Measurements from ENCODE around the gene LRIT2.
A peak's percentile ranks its signal among the peaks of the same experiment; 100 is the strongest.

The LRIT2 gene

DNA sequence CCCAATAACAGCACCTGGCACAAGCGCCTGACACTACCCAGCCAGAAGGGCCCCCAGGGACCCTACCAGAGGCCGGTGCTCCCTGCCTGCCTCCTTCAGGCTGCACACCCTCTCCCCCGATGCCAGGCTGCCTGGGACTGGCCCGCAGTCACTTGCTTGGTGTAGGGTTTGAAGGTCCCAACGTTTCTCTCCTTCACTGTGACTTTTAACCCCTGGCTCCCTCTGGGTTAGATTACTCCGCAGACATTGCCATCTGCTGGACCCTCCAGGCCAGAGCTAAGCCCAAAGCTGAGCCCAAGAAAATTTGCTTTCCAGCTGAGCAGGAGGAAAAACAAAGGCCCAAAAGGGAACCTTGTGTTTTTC lies 24.1 kb downstream of the LRIT2 start:
- H3K4me1 ChIP-seq (ENCODE audit: control extremely low read depth in 1 of 4, control insufficient read depth in 4 of 4, insufficient read depth in 4 of 4, low read length in 3 of 4), result no peaks in the 10 kb centered on the region
- DNase-seq, result no peak
- peaks cover 0 to 35% (median 14%) of the 10 kb centered on the region in 5 experiments for H3K27me3 ChIP-seq (replicated peaks in 2 of 5; ENCODE audit: control insufficient read depth in 4 of 5, insufficient read depth in 5 of 5, low read length in 4 of 5)
- POLR2A ChIA-PET, result no interaction called here
- WGBS (ENCODE audit: insufficient coverage), result 100% methylated on average over 2 of the region's 6 CpGs
- no peak overlapping the region for H3K4me3 ChIP-seq (ENCODE audit: control insufficient read depth in 1 of 7, extremely low read depth in 1 of 7, insufficient read depth in 4 of 7, low read depth in 2 of 7, low read length in 6 of 7)
- CTCF ChIA-PET, result interaction anchor here (0.7 to 3.3 kb wide), 4 partner anchors 10 to 53 kb away, joined by 3 to 19 read pairs (median 4); no protein-coding TSS in a partner anchor
- H3K27ac ChIP-seq (ENCODE audit: insufficient read depth in 1 of 2, low read depth in 1 of 2, low read length in 2 of 2, poor library complexity in 1 of 2, severe bottlenecking in 2 of 2), result no peak overlapping the region
- H3K36me3 ChIP-seq (ENCODE audit: control insufficient read depth in 4 of 4, insufficient read depth in 4 of 4, low read length in 3 of 4), result no peaks in the 10 kb centered on the region
- no peaks in the 10 kb centered on the region for H3K9me3 ChIP-seq (ENCODE audit: control extremely low read depth in 1 of 5, control insufficient read depth in 4 of 5, insufficient read depth in 2 of 5, low read depth in 1 of 5, low read length in 4 of 5)

DNA sequence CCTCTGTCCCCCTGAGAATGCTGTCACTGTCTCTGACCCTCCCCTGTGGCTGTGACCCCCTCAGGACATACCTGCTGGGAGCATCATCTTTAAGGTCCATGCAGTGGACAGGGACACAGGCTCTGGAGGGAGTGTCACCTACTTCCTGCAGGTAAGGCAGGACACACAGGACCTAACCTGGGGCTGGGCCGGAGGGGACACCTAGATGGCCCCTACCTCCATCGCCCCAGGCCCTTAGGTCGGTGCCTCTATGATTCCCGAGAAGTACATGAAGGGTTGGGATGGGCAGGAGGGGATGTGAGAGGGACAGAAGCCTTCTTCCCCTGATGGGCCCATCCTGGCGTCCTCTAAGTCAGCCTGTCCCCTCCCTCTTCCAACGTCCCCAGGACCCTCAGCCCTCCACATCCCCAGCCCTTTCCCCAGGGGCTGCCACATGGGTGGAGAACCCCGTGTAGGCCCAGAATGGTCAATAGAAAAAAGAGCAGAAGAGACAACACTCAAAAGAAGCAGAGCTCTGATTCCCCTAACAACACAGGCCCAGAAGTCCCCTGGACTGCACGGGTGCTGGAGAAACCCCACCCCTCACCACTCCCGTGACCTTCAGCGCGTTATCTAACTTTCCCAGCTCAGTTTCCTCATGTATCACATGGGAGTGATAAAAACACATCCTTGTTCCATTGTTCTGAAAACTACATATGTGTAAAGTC lies 24.7 kb downstream of the LRIT2 start:
- Histone ChIP-seq H3K27me3 (replicated peaks in 2 of 5; ENCODE audit: control insufficient read depth in 4 of 5, insufficient read depth in 5 of 5, low read length in 4 of 5) (peaks cover 0 to 41% (median 19%) of the 10 kb centered on the region in 5 experiments), H3K4me1 (ENCODE audit: control extremely low read depth in 1 of 4, control insufficient read depth in 4 of 4, insufficient read depth in 4 of 4, low read length in 3 of 4) (no peaks in the 10 kb centered on the region), H3K36me3 (ENCODE audit: control insufficient read depth in 4 of 4, insufficient read depth in 4 of 4, low read length in 3 of 4) (no peaks in the 10 kb centered on the region), H3K27ac (ENCODE audit: insufficient read depth in 1 of 2, low read depth in 1 of 2, low read length in 2 of 2, poor library complexity in 1 of 2, severe bottlenecking in 2 of 2) (no peak overlapping the region), H3K9me3 (ENCODE audit: control extremely low read depth in 1 of 5, control insufficient read depth in 4 of 5, insufficient read depth in 2 of 5, low read depth in 1 of 5, low read length in 4 of 5) (no peaks in the 10 kb centered on the region), H3K4me3 (ENCODE audit: control insufficient read depth in 1 of 7, extremely low read depth in 1 of 7, insufficient read depth in 4 of 7, low read depth in 2 of 7, low read length in 6 of 7) (no peak overlapping the region)
- no peak for DNase-seq
- WGBS (ENCODE audit: insufficient coverage), result 89% methylated on average over 10 of the region's 11 CpGs
- CTCF ChIA-PET, result interaction anchor here (0.7 to 3.3 kb wide), 3 partner anchors 9 to 53 kb away, joined by 3 to 19 read pairs (median 5); no protein-coding TSS in a partner anchor
- POLR2A ChIA-PET, result no interaction called here

DNA sequence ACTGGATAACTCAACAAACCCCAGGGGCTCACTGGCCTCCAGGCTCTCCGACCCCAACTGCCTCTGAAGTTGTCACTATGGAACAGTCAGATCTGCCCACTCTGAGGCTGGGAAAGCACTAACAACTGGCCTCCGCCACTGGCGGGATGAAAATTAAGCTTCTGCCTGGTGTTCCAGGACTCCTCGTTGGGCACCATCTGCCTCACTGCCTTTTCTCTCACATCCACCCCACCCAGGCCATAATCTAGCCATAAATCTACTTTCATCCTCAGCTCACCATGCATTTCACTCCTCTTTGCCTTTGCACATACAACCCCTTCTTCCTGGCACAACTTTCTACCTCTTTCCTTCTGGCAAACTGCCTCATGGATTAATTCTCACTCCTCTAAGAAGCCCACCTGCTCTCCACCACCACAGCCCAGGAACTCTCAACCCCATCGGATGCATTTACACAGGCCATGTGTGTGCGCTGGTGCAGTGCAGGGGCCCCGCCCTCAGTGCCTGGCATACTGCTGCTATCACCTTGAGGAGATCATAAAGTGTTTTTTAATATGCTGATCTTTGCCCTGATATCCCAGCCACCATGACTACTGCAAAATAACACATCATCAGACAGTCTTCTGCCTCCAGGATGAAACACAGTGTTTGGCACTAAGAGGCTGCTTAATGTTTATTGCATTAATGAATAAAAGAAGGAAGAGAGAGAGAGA lies 27.0 kb downstream of the LRIT2 start:
- 91% methylated on average over 7 of the region's 7 CpGs for WGBS (ENCODE audit: insufficient coverage)
- peaks cover 0 to 16% (median 12%) of the 10 kb centered on the region in 4 experiments for H3K4me1 ChIP-seq (ENCODE audit: control extremely low read depth in 1 of 4, control insufficient read depth in 4 of 4, insufficient read depth in 4 of 4, low read length in 3 of 4)
- no peaks in the 10 kb centered on the region for H3K9me3 ChIP-seq (ENCODE audit: control extremely low read depth in 1 of 5, control insufficient read depth in 4 of 5, insufficient read depth in 2 of 5, low read depth in 1 of 5, low read length in 4 of 5)
- H3K27ac ChIP-seq (ENCODE audit: insufficient read depth in 1 of 2, low read depth in 1 of 2, low read length in 2 of 2, poor library complexity in 1 of 2, severe bottlenecking in 2 of 2), result no peak overlapping the region
- CTCF ChIA-PET, result interaction anchor here (1.2 kb wide), 1 partner anchor 9 kb away, joined by 3 read pairs; no protein-coding TSS in a partner anchor
- POLR2A ChIA-PET, result no interaction called here
- H3K4me3 ChIP-seq (ENCODE audit: control insufficient read depth in 1 of 7, extremely low read depth in 1 of 7, insufficient read depth in 4 of 7, low read depth in 2 of 7, low read length in 6 of 7), result no peak overlapping the region
- no peaks in the 10 kb centered on the region for H3K36me3 ChIP-seq (ENCODE audit: control insufficient read depth in 4 of 4, insufficient read depth in 4 of 4, low read length in 3 of 4)
- peaks cover 4 to 64% (median 33%) of the 10 kb centered on the region in 5 experiments for H3K27me3 ChIP-seq (replicated peaks in 2 of 5; ENCODE audit: control insufficient read depth in 4 of 5, insufficient read depth in 5 of 5, low read length in 4 of 5)
- DNase-seq, result no peak

DNA sequence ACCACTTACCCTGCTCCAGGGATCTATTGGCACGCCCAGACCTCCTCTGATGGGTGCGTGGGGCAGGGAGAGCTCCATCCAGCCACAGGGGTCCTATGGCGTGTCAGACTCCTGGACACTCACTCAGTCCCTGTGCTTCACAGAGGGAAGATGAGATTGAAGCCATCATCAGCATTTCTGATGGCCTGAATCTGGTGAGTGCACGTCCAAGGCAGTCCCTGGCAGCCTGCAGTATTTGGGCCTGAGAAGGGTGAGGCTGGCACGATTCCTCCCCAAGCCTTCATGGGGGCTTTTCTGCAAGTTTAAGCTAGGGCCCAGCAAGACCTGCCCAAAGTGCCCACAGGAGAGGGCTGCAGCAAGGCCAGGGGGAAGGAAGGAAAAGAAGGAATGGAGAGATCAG lies 27.7 kb downstream of the LRIT2 start:
- CTCF ChIA-PET, result interaction anchor here (1.2 kb wide), 1 partner anchor 10 kb away, joined by 3 read pairs; no protein-coding TSS in a partner anchor
- WGBS (ENCODE audit: insufficient coverage), result 96% methylated on average over 5 of the region's 5 CpGs
- Histone ChIP-seq H3K4me3 (ENCODE audit: control insufficient read depth in 1 of 7, extremely low read depth in 1 of 7, insufficient read depth in 4 of 7, low read depth in 2 of 7, low read length in 6 of 7) (no peak overlapping the region), H3K27ac (ENCODE audit: insufficient read depth in 1 of 2, low read depth in 1 of 2, low read length in 2 of 2, poor library complexity in 1 of 2, severe bottlenecking in 2 of 2) (no peak overlapping the region), H3K9me3 (ENCODE audit: control extremely low read depth in 1 of 5, control insufficient read depth in 4 of 5, insufficient read depth in 2 of 5, low read depth in 1 of 5, low read length in 4 of 5) (no peaks in the 10 kb centered on the region), H3K4me1 (ENCODE audit: control extremely low read depth in 1 of 4, control insufficient read depth in 4 of 4, insufficient read depth in 4 of 4, low read length in 3 of 4) (peaks cover 0 to 16% (median 12%) of the 10 kb centered on the region in 4 experiments), H3K36me3 (ENCODE audit: control insufficient read depth in 4 of 4, insufficient read depth in 4 of 4, low read length in 3 of 4) (no peaks in the 10 kb centered on the region), H3K27me3 (replicated peaks in 2 of 5; ENCODE audit: control insufficient read depth in 4 of 5, insufficient read depth in 5 of 5, low read length in 4 of 5) (peaks cover 5 to 71% (median 33%) of the 10 kb centered on the region in 5 experiments)
- DNase-seq, result no peak
- POLR2A ChIA-PET, result no interaction called here

DNA sequence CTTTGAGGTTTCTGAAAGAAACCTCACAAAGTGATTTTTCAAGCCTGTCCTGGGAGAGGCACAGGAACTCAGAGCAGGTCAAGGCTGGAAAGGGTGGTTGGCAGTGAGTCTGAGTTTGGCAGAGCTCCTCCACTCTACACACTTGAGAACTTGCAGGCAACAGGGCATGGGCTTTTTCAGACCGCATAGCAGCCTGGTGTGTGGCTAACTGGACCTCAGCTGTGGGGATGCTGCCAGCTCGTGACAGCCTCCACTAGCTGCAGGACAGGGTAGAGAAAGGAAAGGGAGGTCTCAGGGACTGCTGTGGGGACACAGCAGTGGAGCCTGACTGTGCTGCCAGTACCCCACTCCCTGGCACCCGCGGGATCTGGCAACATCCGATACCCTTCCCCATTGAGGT lies 28.4 kb downstream of the LRIT2 start:
- 83% methylated on average over 3 of the region's 5 CpGs for WGBS (ENCODE audit: insufficient coverage)
- DNase-seq, result no peak
- POLR2A ChIA-PET, result interaction anchor here (0.6 kb wide), 1 partner anchor 12 kb away, joined by 3 read pairs; no protein-coding TSS in a partner anchor

DNA sequence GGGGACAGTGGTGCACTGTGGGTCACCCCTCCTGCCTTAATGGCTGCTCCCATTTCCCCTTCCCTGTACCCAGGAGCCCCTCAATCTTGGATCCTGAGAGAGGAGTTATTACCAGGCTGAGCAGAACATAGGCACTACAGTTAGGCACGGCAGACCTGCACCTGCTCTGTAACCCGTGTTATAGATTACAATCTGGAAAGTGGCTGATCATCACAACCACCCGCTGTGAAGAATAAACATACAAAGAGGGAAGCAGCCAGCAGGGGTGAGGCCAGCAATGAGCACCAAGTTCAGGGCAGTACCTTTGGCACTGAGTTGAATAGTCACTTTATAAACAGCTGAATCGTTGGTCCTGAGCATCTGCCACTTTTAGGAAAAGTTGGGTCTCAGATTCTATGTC lies 29.3 kb downstream of the LRIT2 start:
- POLR2A ChIA-PET, result no interaction called here
- WGBS (ENCODE audit: insufficient coverage), result 24% methylated on average over 4 of the region's 4 CpGs
- CTCF ChIA-PET, result interaction anchor here (1.6 to 3.5 kb wide), 2 partner anchors 9 to 56 kb away, joined by 3 to 14 read pairs; no protein-coding TSS in a partner anchor
- Histone ChIP-seq H3K27me3 (replicated peaks in 2 of 5; ENCODE audit: control insufficient read depth in 4 of 5, insufficient read depth in 5 of 5, low read length in 4 of 5) (peaks cover 5 to 81% (median 37%) of the 10 kb centered on the region in 5 experiments), H3K4me3 (ENCODE audit: control insufficient read depth in 1 of 7, extremely low read depth in 1 of 7, insufficient read depth in 4 of 7, low read depth in 2 of 7, low read length in 6 of 7) (no peak overlapping the region), H3K4me1 (ENCODE audit: control extremely low read depth in 1 of 4, control insufficient read depth in 4 of 4, insufficient read depth in 4 of 4, low read length in 3 of 4) (peaks cover 0 to 16% (median 12%) of the 10 kb centered on the region in 4 experiments), H3K36me3 (ENCODE audit: control insufficient read depth in 4 of 4, insufficient read depth in 4 of 4, low read length in 3 of 4) (no peaks in the 10 kb centered on the region), H3K9me3 (ENCODE audit: control extremely low read depth in 1 of 5, control insufficient read depth in 4 of 5, insufficient read depth in 2 of 5, low read depth in 1 of 5, low read length in 4 of 5) (no peaks in the 10 kb centered on the region), H3K27ac (ENCODE audit: insufficient read depth in 1 of 2, low read depth in 1 of 2, low read length in 2 of 2, poor library complexity in 1 of 2, severe bottlenecking in 2 of 2) (no peak overlapping the region)
- DNase-seq, result peak in 2 of 3 donors; percentile 35 to 46

More for the DNA sequence above, 28.4 kb downstream of the LRIT2 start:
- Histone ChIP-seq H3K36me3 (ENCODE audit: control insufficient read depth in 4 of 4, insufficient read depth in 4 of 4, low read length in 3 of 4) (no peaks in the 10 kb centered on the region), H3K27me3 (replicated peaks in 2 of 5; ENCODE audit: control insufficient read depth in 4 of 5, insufficient read depth in 5 of 5, low read length in 4 of 5) (peaks cover 5 to 77% (median 33%) of the 10 kb centered on the region in 5 experiments), H3K9me3 (ENCODE audit: control extremely low read depth in 1 of 5, control insufficient read depth in 4 of 5, insufficient read depth in 2 of 5, low read depth in 1 of 5, low read length in 4 of 5) (no peaks in the 10 kb centered on the region), H3K4me1 (ENCODE audit: control extremely low read depth in 1 of 4, control insufficient read depth in 4 of 4, insufficient read depth in 4 of 4, low read length in 3 of 4) (peaks cover 0 to 16% (median 12%) of the 10 kb centered on the region in 4 experiments), H3K4me3 (ENCODE audit: control insufficient read depth in 1 of 7, extremely low read depth in 1 of 7, insufficient read depth in 4 of 7, low read depth in 2 of 7, low read length in 6 of 7) (no peak overlapping the region), H3K27ac (ENCODE audit: insufficient read depth in 1 of 2, low read depth in 1 of 2, low read length in 2 of 2, poor library complexity in 1 of 2, severe bottlenecking in 2 of 2) (no peak overlapping the region)
- CTCF ChIA-PET, result interaction anchor here (1.2 to 1.6 kb wide), 2 partner anchors 10 to 57 kb away, joined by 3 read pairs; no protein-coding TSS in a partner anchor

All from common myeloid progenitor, CD34-positive (primary cell).